IPS DF 6.9 (cell line): ENCODE measurements around the gene SAMD3.
A peak's percentile ranks its signal among the peaks of the same experiment; 100 is the strongest.
"Not testable (repeated sequence)": the region's sequence is repeated elsewhere in the genome, so short reads cannot be mapped to it uniquely, and the experiment has no call there.

Source experiments
- DNase-seq: peaks from one replicate; pipeline ENCODE4 v3.0.0-alpha.2; 2013; ENCODE audit warnings: low read depth, low spot score
- H3K27ac ChIP-seq: one replicate; pipeline ENCODE4 v1.5.1; 2013; ENCODE audit warnings: low read length, control low read depth
- H3K27me3 ChIP-seq: 2 replicates; pipeline ENCODE4 v1.6.1; 2013; ENCODE audit warnings: mild to moderate bottlenecking, low read length; ENCODE audit not compliant: control insufficient read depth, insufficient read depth
- H3K36me3 ChIP-seq: 2 replicates; pipeline ENCODE4 v1.6.1; 2013; ENCODE audit warnings: low read length; ENCODE audit not compliant: control insufficient read depth, insufficient read depth
- H3K4me1 ChIP-seq: 2 replicates; pipeline ENCODE4 v1.6.1; 2013; ENCODE audit warnings: low read length; ENCODE audit not compliant: control insufficient read depth, insufficient read depth
- H3K4me3 ChIP-seq: 2 replicates; pipeline ENCODE4 v1.5.1; 2013; ENCODE audit warnings: mild to moderate bottlenecking, low read length
- H3K9me3 ChIP-seq: 2 replicates; pipeline ENCODE4 v1.6.1; 2013; ENCODE audit warnings: low read length, inconsistent platforms; ENCODE audit not compliant: control insufficient read depth, insufficient read depth
- WGBS: extraction: QIAGEN DNeasy Blood & Tissue Kit; methylation state at CpG from one replicate; pipeline ENCODE4 v1.1.7; 2013; ENCODE audit warnings: mixed read lengths, missing lambda C conversion rate; ENCODE audit not compliant: insufficient read length, insufficient coverage; 5-methylcytosine and 5-hydroxymethylcytosine counted together

The SAMD3 gene

GRCh38 chr6:130156908-130157307 is 65.8 kb downstream of the SAMD3 start:
- Histone ChIP-seq H3K36me3 (no peaks in the 10 kb centered on the region), H3K4me3 (no peak overlapping the region), H3K4me1 (0 out of 2 replicates have a peak, but pooled peaks cover 1% of the 10 kb centered on the region), H3K9me3 (no peaks in the 10 kb centered on the region), H3K27ac (no peak overlapping the region), H3K27me3 (no peaks in the 10 kb centered on the region)
- 100% methylated on average over 1 of the region's 5 CpGs for WGBS
- DNase-seq, result no peak

- Histone ChIP-seq H3K27me3 (no peaks in the 10 kb centered on the region), H3K27ac (no peak overlapping the region), H3K36me3 (no peaks in the 10 kb centered on the region), H3K9me3 (no peaks in the 10 kb centered on the region), H3K4me3 (no peak overlapping the region), H3K4me1 (0 out of 2 replicates have a peak, but pooled peaks cover 2% of the 10 kb centered on the region)
- no peak for DNase-seq
- WGBS, result no CpG with 5 or more reads among the region's 6 CpGs
Measured at GRCh38 chr6:130152908-130153510, 69.7 kb downstream of the SAMD3 start.

GRCh38 chr6:130150906-130151305 is 71.8 kb downstream of the SAMD3 start:
- DNase-seq, result no peak
- H3K9me3 ChIP-seq, result no peaks in the 10 kb centered on the region
- no peak overlapping the region for H3K4me3 ChIP-seq
- 0 out of 2 replicates have a peak, but pooled peaks cover 2% of the 10 kb centered on the region for H3K4me1 ChIP-seq
- whole genome bisulfite sequencing, result no CpG with 5 or more reads among the region's 8 CpGs
- no peaks in the 10 kb centered on the region for H3K36me3 ChIP-seq
- H3K27me3 ChIP-seq, result no peaks in the 10 kb centered on the region
- no peak overlapping the region for H3K27ac ChIP-seq

- H3K4me3 ChIP-seq, H3K27me3 ChIP-seq, H3K4me1 ChIP-seq, DNase-seq, H3K27ac ChIP-seq, H3K36me3 ChIP-seq, H3K9me3 ChIP-seq: not testable (repeated sequence)
- no CpG with 5 or more reads among the region's 2 CpGs for WGBS
Measured at GRCh38 chr6:130149016-130149415, 73.7 kb downstream of the SAMD3 start.

GRCh38 chr6:130148181-130148580 is 74.6 kb downstream of the SAMD3 start:
- DNase-seq, result peak; percentile 18

GRCh38 chr6:130147111-130147510 is 75.6 kb downstream of the SAMD3 start:
- H3K9me3 ChIP-seq, result no peaks in the 10 kb centered on the region
- H3K27me3 ChIP-seq, result no peaks in the 10 kb centered on the region
- no peak overlapping the region for H3K27ac ChIP-seq
- no peaks in the 10 kb centered on the region for H3K36me3 ChIP-seq
- H3K4me1 ChIP-seq, result 0 out of 2 replicates have a peak, but pooled peaks cover 2% of the 10 kb centered on the region
- DNase-seq, result no peak
- no peak overlapping the region for H3K4me3 ChIP-seq
- no CpG with 5 or more reads among the region's 3 CpGs for WGBS

More at GRCh38 chr6:130148181-130148580, 74.6 kb downstream of the SAMD3 start:
- no peak overlapping the region for H3K27ac ChIP-seq
- no peak overlapping the region for H3K4me3 ChIP-seq
- H3K4me1 ChIP-seq, result 0 out of 2 replicates have a peak, but pooled peaks cover 2% of the 10 kb centered on the region
- no peaks in the 10 kb centered on the region for H3K36me3 ChIP-seq
- WGBS, result 100% methylated on average over 1 of the region's 7 CpGs
- no peaks in the 10 kb centered on the region for H3K9me3 ChIP-seq
- H3K27me3 ChIP-seq, result no peaks in the 10 kb centered on the region

GRCh38 chr6:130143709-130144108 is 79.0 kb downstream of the SAMD3 start:
- Histone ChIP-seq H3K4me3 (no peak overlapping the region), H3K9me3 (no peaks in the 10 kb centered on the region), H3K4me1 (no peaks in the 10 kb centered on the region), H3K36me3 (no peaks in the 10 kb centered on the region), H3K27me3 (no peaks in the 10 kb centered on the region), H3K27ac (no peak overlapping the region)
- no peak for DNase-seq
- WGBS, result no CpG with 5 or more reads among the region's 3 CpGs

GRCh38 chr6:130140084-130140483 is 82.7 kb downstream of the SAMD3 start:
- no CpG with 5 or more reads among the region's 2 CpGs for WGBS
- no peak for DNase-seq
- Histone ChIP-seq H3K4me1 (no peaks in the 10 kb centered on the region), H3K27ac (no peak overlapping the region), H3K4me3 (no peak overlapping the region), H3K36me3 (no peaks in the 10 kb centered on the region; the same call in 1 of the 2 replicates), H3K9me3 (no peaks in the 10 kb centered on the region), H3K27me3 (no peaks in the 10 kb centered on the region)

GRCh38 chr6:130138909-130139242 is 83.9 kb downstream of the SAMD3 start:
- no peak for DNase-seq
- no CpG with 5 or more reads among the region's 3 CpGs for WGBS
- Histone ChIP-seq H3K4me1 (no peaks in the 10 kb centered on the region), H3K9me3 (no peaks in the 10 kb centered on the region), H3K4me3 (no peak overlapping the region), H3K27ac (no peak overlapping the region), H3K36me3 (no peaks in the 10 kb centered on the region; the same call in 1 of the 2 replicates), H3K27me3 (no peaks in the 10 kb centered on the region)

GRCh38 chr6:130138116-130138908 is 84.4 kb downstream of the SAMD3 start:
- Histone ChIP-seq H3K4me1 (no peaks in the 10 kb centered on the region), H3K36me3 (no peaks in the 10 kb centered on the region; the same call in 1 of the 2 replicates), H3K4me3 (no peak overlapping the region), H3K27me3 (no peaks in the 10 kb centered on the region), H3K27ac (no peak overlapping the region), H3K9me3 (no peaks in the 10 kb centered on the region)
- no CpG with 5 or more reads among the region's 7 CpGs for WGBS
- no peak for DNase-seq
